IMR-90 (cell line): ENCODE measurements around the gene RNF212. TPM values are rescaled to one million over a fixed set of nuclear protein-coding genes. Genes with fewer than 3 reads are reported as not detected.
A peak's percentile ranks its signal among the peaks of the same experiment; 100 is the strongest.

Experiments used
- ATAC-seq: fragments of 200-7000 bp; cut with Tn5 transposase; 2 replicates; pipeline ENCODE4 v1.9.1; 2020; ENCODE audit warnings: low read depth, mild to moderate bottlenecking, moderate library complexity
- BruUV-seq: library from RNA; stranded (reverse); fragments of 400-500 nt; replicated peaks from 2 replicates; lab custom pipeline; 2021; lab: Mats Ljungman, UMichigan
- CTCF ChIA-PET: fragments of 300-600 bp; formaldehyde crosslinking; extraction: SDS; loops from one replicate; lab custom pipeline; 2021; ENCODE audit warnings: antibody characterized with exemption; lab: Yijun Ruan, JAX
- POLR2A ChIA-PET: fragments of 300-600 bp; sonication (Branson Sonifier 250); formaldehyde crosslinking; loops from one replicate; lab custom pipeline; 2022; ENCODE audit warnings: antibody characterized with exemption; ENCODE audit not compliant: unreplicated experiment; lab: Charles Lee
- DNase-seq: peaks from one replicate; pipeline ENCODE4 v3.0.0; 2013
- H2AFZ ChIP-seq: replicated peaks from 2 replicates; pipeline ENCODE3; 2013; ENCODE audit warnings: low read length, mild to moderate bottlenecking; ENCODE audit not compliant: poor library complexity
- H2AK5ac ChIP-seq: 2 replicates; pipeline ENCODE4 v1.6.1; 2013; ENCODE audit warnings: low read depth, low read length, inconsistent platforms
- H2AK9ac ChIP-seq: replicated peaks from 2 replicates; pipeline ENCODE3; 2013; ENCODE audit warnings: mild to moderate bottlenecking, low read depth, low read length, moderate library complexity; ENCODE audit not compliant: poor library complexity
- H2BK120ac ChIP-seq: 2 replicates; pipeline ENCODE4 v1.6.1; 2013; ENCODE audit warnings: low read depth, low read length, inconsistent platforms
- H2BK15ac ChIP-seq: 3 replicates; pipeline ENCODE4 v1.6.1; 2013; ENCODE audit warnings: low read depth, low read length, inconsistent platforms
- H2BK20ac ChIP-seq: 2 replicates; pipeline ENCODE4 v1.6.1; 2013; ENCODE audit warnings: low read depth, mild to moderate bottlenecking, inconsistent platforms, low read length, moderate library complexity
- H2BK5ac ChIP-seq: 2 replicates; pipeline ENCODE4 v1.6.1; 2013; ENCODE audit warnings: mild to moderate bottlenecking, low read depth, low read length, inconsistent platforms; ENCODE audit not compliant: poor library complexity, severe bottlenecking
- H3K14ac ChIP-seq: replicated peaks from 2 replicates; pipeline ENCODE4 v1.6.1; 2013; ENCODE audit warnings: low read depth, low read length, inconsistent platforms
- H3K18ac ChIP-seq: 2 replicates; pipeline ENCODE4 v1.6.1; 2013; ENCODE audit warnings: low read depth, low read length, control low read depth
- H3K23ac ChIP-seq: 2 replicates; pipeline ENCODE4 v1.6.1; 2013; ENCODE audit warnings: low read depth, low read length, inconsistent platforms
- H3K27ac ChIP-seq: 2 replicates; pipeline ENCODE4 v1.5.1; 2013; ENCODE audit warnings: mild to moderate bottlenecking, control low read depth, low read length; ENCODE audit not compliant: insufficient read depth
- H3K27me3 ChIP-seq: 2 replicates; pipeline ENCODE4 v1.6.1; 2013; ENCODE audit warnings: low read length; ENCODE audit not compliant: control insufficient read depth, insufficient read depth
- H3K36me3 ChIP-seq: 2 replicates; pipeline ENCODE4 v1.6.1; 2013; ENCODE audit warnings: low read length, mixed read lengths; ENCODE audit not compliant: control insufficient read depth, insufficient read depth
- H3K4ac ChIP-seq: 2 replicates; pipeline ENCODE4 v1.6.1; 2013; ENCODE audit warnings: low read depth, low read length, inconsistent platforms
- H3K4me1 ChIP-seq: 2 replicates; pipeline ENCODE4 v1.6.1; 2013; ENCODE audit warnings: low read length, mixed read lengths; ENCODE audit not compliant: control insufficient read depth, insufficient read depth
- H3K4me2 ChIP-seq: 2 replicates; pipeline ENCODE4 v1.6.1; 2013; ENCODE audit warnings: low read depth, mild to moderate bottlenecking, control low read depth, low read length, moderate library complexity
- H3K4me3 ChIP-seq: 2 replicates; pipeline ENCODE4 v1.5.1; 2013; ENCODE audit warnings: low read depth, mild to moderate bottlenecking, control low read depth, low read length, moderate library complexity; ENCODE audit not compliant: insufficient read depth
- H3K56ac ChIP-seq: 2 replicates; pipeline ENCODE4 v1.6.1; 2013; ENCODE audit warnings: low read length, inconsistent platforms; ENCODE audit not compliant: insufficient read depth; ENCODE audit errors: extremely low read depth
- H3K79me1 ChIP-seq, 2 experiments: 2 replicates each; pipeline ENCODE4 v1.6.1; 2013; ENCODE audit warnings: low read length in 2 of 2, inconsistent platforms in 1 of 2, low read depth in 1 of 2
- H3K9ac ChIP-seq: 2 replicates; pipeline ENCODE4 v1.6.1; 2013; ENCODE audit warnings: low read depth, low read length, control low read depth
- H3K9me1 ChIP-seq: 2 replicates; pipeline ENCODE4 v1.6.1; 2013; ENCODE audit warnings: low read length, inconsistent platforms; ENCODE audit not compliant: insufficient read depth
- H3K9me3 ChIP-seq: 2 replicates; pipeline ENCODE4 v1.6.1; 2013; ENCODE audit warnings: low read length; ENCODE audit not compliant: control insufficient read depth, insufficient read depth
- H4K20me1 ChIP-seq: 2 replicates; pipeline ENCODE4 v1.6.1; 2013; ENCODE audit warnings: low read length, inconsistent platforms; ENCODE audit not compliant: insufficient read depth
- H4K5ac ChIP-seq: 2 replicates; pipeline ENCODE4 v1.6.1; 2013; ENCODE audit warnings: mild to moderate bottlenecking, low read depth, low read length, control low read depth
- H4K8ac ChIP-seq, 2 experiments: 2 replicates each; pipeline ENCODE4 v1.6.1; 2013; ENCODE audit warnings: low read depth in 2 of 2, low read length in 2 of 2, control low read depth in 1 of 2, inconsistent platforms in 1 of 2
- H4K91ac ChIP-seq: 2 replicates; pipeline ENCODE4 v1.6.1; 2013; ENCODE audit warnings: low read depth, low read length, inconsistent platforms; ENCODE audit not compliant: insufficient read depth
- BHLHE40 ChIP-seq: fragments of 150-350 bp; IDR thresholded peaks from 2 replicates; pipeline ENCODE4 v1.6.1; 2016; ENCODE audit warnings: mild to moderate bottlenecking, low read depth, low read length
- FOS ChIP-seq: fragments of 150-350 bp; IDR thresholded peaks from 2 replicates; pipeline ENCODE4 v1.6.1; 2016; ENCODE audit warnings: low read depth, low read length
- MXI1 ChIP-seq: IDR thresholded peaks from 2 replicates; pipeline ENCODE4 v1.6.1; 2012; ENCODE audit warnings: low read depth, mild to moderate bottlenecking, low read length, moderate library complexity, borderline replicate concordance
- SMC3 ChIP-seq: fragments of 150-350 bp; IDR thresholded peaks from 2 replicates; pipeline ENCODE4 v1.6.1; 2016; ENCODE audit warnings: low read depth, mild to moderate bottlenecking, antibody characterized with exemption, low read length, moderate library complexity
- WGBS, 2 experiments: methylation state at CpG; one replicate each; pipeline versions ENCODE4 v1.1.5 to v1.1.7; 2013; ENCODE audit warnings: missing lambda C conversion rate in 2 of 2; ENCODE audit not compliant: insufficient read length in 1 of 2; ENCODE audit errors: extremely low coverage in 2 of 2; 5-methylcytosine and 5-hydroxymethylcytosine counted together
- dilution Hi-C: fragments of 300-500 bp; cut with HindIII; formaldehyde crosslinking; loops from one replicate; pipeline ENCODE4 v1.14.3; 2018; ENCODE audit warnings: low sequenced_read_pairs; ENCODE audit not compliant: unreplicated experiment
- in situ Hi-C: fragments of 300-500 bp; cut with MboI; formaldehyde crosslinking; loops from 3 replicates; pipeline ENCODE4 v1.14.3; 2019; ENCODE audit warnings: low sequenced_read_pairs, inconsistent platforms, mixed read lengths
- intact Hi-C: fragments of 100-400 bp; cut with micrococcal nuclease; formaldehyde crosslinking; loops from 2 replicates; pipeline ENCODE4 v1.10.0; 2022
- polyA plus RNA-seq, 3 experiments: library from polyadenylated mRNA; depleted of rRNA; stranded (reverse); fragments of >200 nt; gene quantifications; 2 replicates each; pipeline ENCODE4 v1.2.3, GENCODE V29; 2012; ENCODE audit warnings: low replicate concordance in 1 of 3
- total RNA-seq: library from RNA; depleted of rRNA; stranded (reverse); fragments of >200 nt; gene quantifications from 2 replicates; pipeline ENCODE4 v1.2.3, GENCODE V29; 2012
- TF ChIP-seq, protein P1 (sequence below): fragments of 150-350 bp; IDR thresholded peaks from 2 replicates; pipeline ENCODE4 v1.6.1; 2016; ENCODE audit warnings: low read depth, mild to moderate bottlenecking, low read length, moderate library complexity, borderline replicate concordance
- TF ChIP-seq, protein P2 (sequence below): fragments of 150-350 bp; IDR thresholded peaks from 2 replicates; pipeline ENCODE4 v1.6.1; 2017; ENCODE audit warnings: mild to moderate bottlenecking, antibody characterized with exemption, low read length, low read depth

The RNF212 gene
- total and polyA plus RNA-seq, 2 of the 4 experiments (the other 2 are of a cell fraction), result under 0.01 to 0.51 TPM

DNA sequence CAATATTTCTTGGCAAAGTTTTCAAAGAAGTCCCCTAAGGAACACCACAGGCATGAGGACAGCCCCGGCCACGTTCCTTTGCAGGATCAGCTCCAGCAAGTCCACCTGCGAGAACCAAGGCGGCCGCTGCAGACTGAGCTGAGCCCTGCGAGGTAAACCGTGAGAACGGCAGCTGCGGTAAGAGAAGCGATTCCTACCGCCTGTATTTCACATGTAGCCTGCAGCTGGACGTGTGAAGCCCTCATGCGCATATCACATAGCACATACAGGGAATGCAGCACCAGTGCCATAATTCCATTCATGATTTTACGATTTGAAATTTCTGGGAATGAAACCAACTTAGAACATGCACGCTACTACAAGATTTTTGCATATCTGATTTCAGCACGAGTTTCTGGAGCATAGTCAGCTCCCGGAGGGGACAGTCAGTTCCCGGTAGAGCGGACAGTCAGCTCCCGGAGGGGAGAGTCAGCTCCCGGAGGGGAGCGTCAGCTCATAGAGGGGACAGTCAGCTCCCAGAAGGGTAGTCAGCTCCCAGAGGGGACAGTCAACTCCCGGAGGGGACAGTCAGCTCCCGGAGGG lies 60.2 kb downstream of the RNF212 start:
- POLR2A ChIA-PET, result no interaction called here
- 32% methylated on average over 5 of the region's 24 CpGs; no CpG with 5 or more reads in 1 of the 2 experiments for WGBS, 2 experiments
- Histone ChIP-seq H3K4me2 (peak overlapping the region; percentile 1), H3K79me1 (no peaks in the 10 kb centered on the region), H2BK20ac (no peak overlapping the region), H3K4me1 (peaks cover 5% of the 10 kb centered on the region; the same call in 1 of the 2 replicates), H4K20me1 (no peaks in the 10 kb centered on the region), H3K56ac (no peak overlapping the region), H3K9ac (no peak overlapping the region), H3K9me1 (no peaks in the 10 kb centered on the region), H3K4me3 (no peak overlapping the region), H4K91ac (no peak overlapping the region), H3K27me3 (peaks cover 40% of the 10 kb centered on the region), H2BK120ac (no peak overlapping the region), H3K18ac (no peak overlapping the region), H2AFZ (no peak overlapping the region), H3K4ac (no peak overlapping the region), H3K27ac (no peak overlapping the region), H2AK9ac (no peak overlapping the region), H4K5ac (no peak overlapping the region), H3K23ac (no peak overlapping the region; the same call in 1 of the 2 replicates), H2AK5ac (no peak overlapping the region), H3K14ac (no peak overlapping the region), H3K36me3 (no peaks in the 10 kb centered on the region), H2BK15ac (no peak overlapping the region), H4K8ac (no peak overlapping the region), H2BK5ac (no peak overlapping the region), H3K9me3 (0 out of 2 replicates have a peak, but pooled peaks cover 2% of the 10 kb centered on the region)
- DNase-seq, result peak; percentile 86
- TF ChIP-seq SMC3 (no peak), MXI1 (peak; percentile 15; the same call in 1 of the 2 replicates), BHLHE40 (peak; percentile 77), FOS (no peak)
- TF ChIP-seq, protein P1, sequence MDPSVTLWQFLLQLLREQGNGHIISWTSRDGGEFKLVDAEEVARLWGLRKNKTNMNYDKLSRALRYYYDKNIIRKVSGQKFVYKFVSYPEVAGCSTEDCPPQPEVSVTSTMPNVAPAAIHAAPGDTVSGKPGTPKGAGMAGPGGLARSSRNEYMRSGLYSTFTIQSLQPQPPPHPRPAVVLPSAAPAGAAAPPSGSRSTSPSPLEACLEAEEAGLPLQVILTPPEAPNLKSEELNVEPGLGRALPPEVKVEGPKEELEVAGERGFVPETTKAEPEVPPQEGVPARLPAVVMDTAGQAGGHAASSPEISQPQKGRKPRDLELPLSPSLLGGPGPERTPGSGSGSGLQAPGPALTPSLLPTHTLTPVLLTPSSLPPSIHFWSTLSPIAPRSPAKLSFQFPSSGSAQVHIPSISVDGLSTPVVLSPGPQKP, result no peak
- TF ChIP-seq, protein P2, sequence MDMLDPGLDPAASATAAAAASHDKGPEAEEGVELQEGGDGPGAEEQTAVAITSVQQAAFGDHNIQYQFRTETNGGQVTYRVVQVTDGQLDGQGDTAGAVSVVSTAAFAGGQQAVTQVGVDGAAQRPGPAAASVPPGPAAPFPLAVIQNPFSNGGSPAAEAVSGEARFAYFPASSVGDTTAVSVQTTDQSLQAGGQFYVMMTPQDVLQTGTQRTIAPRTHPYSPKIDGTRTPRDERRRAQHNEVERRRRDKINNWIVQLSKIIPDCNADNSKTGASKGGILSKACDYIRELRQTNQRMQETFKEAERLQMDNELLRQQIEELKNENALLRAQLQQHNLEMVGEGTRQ, result no peak
- dilution Hi-C loops, result no loop called here
- no TSS peak for BruUV-seq
- intact Hi-C loops, result no loop called here
- in situ Hi-C loops, result no loop called here
- CTCF ChIA-PET, result no interaction called here
- ATAC-seq, result peak; percentile 81
